Upper lobe of left lung (tissue), 6 donors: ENCODE data around the gene MAGOHB. TPM values are rescaled to one million over a fixed set of nuclear protein-coding genes. Genes with fewer than 3 reads are reported as not detected.
A peak's percentile ranks its signal among the peaks of the same experiment; 100 is the strongest.
"Not testable (repeated sequence)": the region's sequence is repeated elsewhere in the genome, so short reads cannot be mapped to it uniquely, and the experiment has no call there.

Source experiments
- ATAC-seq, 2 donors: fragments of 200-7000 bp; cut with Tn5 transposase; one replicate each; pipeline ENCODE4 v1.9.1; 2022; ENCODE audit warnings: mild to moderate bottlenecking in 2 of 2, moderate library complexity in 2 of 2; ENCODE audit not compliant: low FRiP score in 2 of 2
- DNase-seq, 2 donors: peaks; one replicate each; pipeline ENCODE4 v3.0.0-alpha.2; 2019 to 2020
- H3K27ac ChIP-seq, 4 donors: fragments of 200-600 bp; sonication (generic); one replicate each; pipeline ENCODE4 v1.5.1; 2016 to 2019
- H3K27me3 ChIP-seq, 4 donors: fragments of 200-600 bp; sonication (generic); one replicate each; pipeline ENCODE4 v1.5.1; 2017 to 2019
- H3K36me3 ChIP-seq, 4 donors: fragments of 200-600 bp; sonication (generic); one replicate each; pipeline ENCODE4 v1.5.1; 2016 to 2019
- H3K4me1 ChIP-seq, 4 donors: fragments of 200-600 bp; sonication (generic); one replicate each; pipeline ENCODE4 v1.5.1; 2018 to 2019
- H3K4me3 ChIP-seq, 4 donors: fragments of 200-600 bp; sonication (generic); one replicate each; pipeline ENCODE4 v1.5.1; 2017 to 2019; ENCODE audit warnings: mild to moderate bottlenecking in 2 of 4, moderate library complexity in 1 of 4
- H3K9me3 ChIP-seq, 4 donors: fragments of 200-600 bp; sonication (generic); one replicate each; pipeline ENCODE4 v1.5.1; 2018 to 2019
- EP300 ChIP-seq, 4 donors: sonication (generic); formaldehyde crosslinking; IDR thresholded peaks; one replicate each; pipeline ENCODE4 v1.5.1; 2017; ENCODE audit warnings: antibody characterized with exemption in 4 of 4, control low read depth in 2 of 4
- POLR2A ChIP-seq, 4 donors: fragments of 450-650 bp; IDR thresholded peaks; one replicate each; pipeline ENCODE4 v1.5.1; 2016 to 2017; ENCODE audit warnings: antibody characterized with exemption in 4 of 4, mild to moderate bottlenecking in 2 of 4
- POLR2AphosphoS5 ChIP-seq, 2 donors: sonication (generic); formaldehyde crosslinking; IDR thresholded peaks; one replicate each; pipeline ENCODE4 v1.5.1; 2017; ENCODE audit warnings: antibody characterized with exemption in 2 of 2
- WGBS, 2 donors: methylation state at CpG; one replicate each; pipeline ENCODE4 v1.1.5; 2017 to 2018; 5-methylcytosine and 5-hydroxymethylcytosine counted together
- total RNA-seq, 6 donors: library from RNA; depleted of rRNA in 4 of 6; stranded (reverse); fragments of >200 nt in 4 of 6; gene quantifications; one replicate each; pipeline versions ENCODE4 v1.1.0 to v1.2.1, GENCODE V29; 2016 to 2021
- TF ChIP-seq, protein P1 (sequence below), 6 experiments: fragments of 450-650 bp in 4 of 6; fragments of 200-600 bp in 2 of 6; sonication (generic) in 2 of 6; IDR thresholded peaks; one replicate each; pipeline ENCODE4 v1.5.1; 2016 to 2019; ENCODE audit warnings: antibody characterized with exemption in 6 of 6
- donor health status: DM: no; HTN: no; CAD: no; lungs with moderate emphysema.
- donor health status: DM: no; HTN: yes; CAD: no; lungs with severe emphysema.

MAGOHB gene
- total RNA-seq, 6 donors from 2014 or later: 7.8 to 21.0 (median 13.7) TPM

DNA sequence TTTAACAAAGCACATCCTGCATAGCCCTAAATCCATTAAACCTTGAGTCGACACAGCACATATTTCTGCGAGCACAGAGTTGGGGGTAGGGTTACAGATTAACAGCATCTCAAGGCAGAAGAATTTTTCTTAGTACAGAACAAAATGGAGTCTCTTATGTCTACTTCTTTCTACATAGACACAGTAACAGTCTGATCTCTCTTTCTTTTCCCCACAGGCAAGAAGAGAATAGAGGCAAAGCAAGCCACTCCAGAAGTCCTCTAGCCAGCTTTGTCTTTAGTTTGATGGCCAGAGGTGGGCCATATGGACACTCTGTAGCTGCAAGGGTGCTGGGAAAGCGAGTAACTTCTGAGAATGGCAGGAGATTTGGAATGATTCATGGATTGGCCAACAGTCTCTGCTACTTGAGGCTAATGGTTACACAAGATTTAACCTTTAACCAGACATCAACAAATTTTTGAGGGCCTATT is 41.4 kb downstream of the MAGOHB start:
- not testable (repeated sequence) for ATAC-seq, H3K9me3 ChIP-seq, H3K27me3 ChIP-seq, H3K36me3 ChIP-seq, H3K4me3 ChIP-seq, H3K4me1 ChIP-seq
- peak in 1 of 4 donors; percentile 80 for TF ChIP-seq EP300 (IDR thresholded peaks at IDR 0.05)
- 58 to 59% methylated on average over 1 to 3 of the region's 3 CpGs for WGBS, 2 donors
- peak in 1 of 2 donors; percentile 25 for DNase-seq
- H3K27ac ChIP-seq: peak overlapping the region in 1 of 4 donors; percentile 41

- no peak for DNase-seq
- Histone ChIP-seq H3K9me3 (no peaks in the 10 kb centered on the region), H3K4me1 (no peaks in the 10 kb centered on the region), H3K27me3 (no peaks in the 10 kb centered on the region), H3K4me3 (no peak overlapping the region), H3K36me3 (no peaks in the 10 kb centered on the region), H3K27ac (no peak overlapping the region)
- WGBS, 2 donors: 89 to 91% methylated on average over 11 of the region's 11 CpGs
- no peak for ATAC-seq
- no peak for TF ChIP-seq POLR2A (IDR thresholded peaks at IDR 0.05)
- no peak for TF ChIP-seq EP300 (IDR thresholded peaks at IDR 0.05)
- TF ChIP-seq POLR2AphosphoS5 (IDR thresholded peaks at IDR 0.05): no peak
- TF ChIP-seq, protein P1, sequence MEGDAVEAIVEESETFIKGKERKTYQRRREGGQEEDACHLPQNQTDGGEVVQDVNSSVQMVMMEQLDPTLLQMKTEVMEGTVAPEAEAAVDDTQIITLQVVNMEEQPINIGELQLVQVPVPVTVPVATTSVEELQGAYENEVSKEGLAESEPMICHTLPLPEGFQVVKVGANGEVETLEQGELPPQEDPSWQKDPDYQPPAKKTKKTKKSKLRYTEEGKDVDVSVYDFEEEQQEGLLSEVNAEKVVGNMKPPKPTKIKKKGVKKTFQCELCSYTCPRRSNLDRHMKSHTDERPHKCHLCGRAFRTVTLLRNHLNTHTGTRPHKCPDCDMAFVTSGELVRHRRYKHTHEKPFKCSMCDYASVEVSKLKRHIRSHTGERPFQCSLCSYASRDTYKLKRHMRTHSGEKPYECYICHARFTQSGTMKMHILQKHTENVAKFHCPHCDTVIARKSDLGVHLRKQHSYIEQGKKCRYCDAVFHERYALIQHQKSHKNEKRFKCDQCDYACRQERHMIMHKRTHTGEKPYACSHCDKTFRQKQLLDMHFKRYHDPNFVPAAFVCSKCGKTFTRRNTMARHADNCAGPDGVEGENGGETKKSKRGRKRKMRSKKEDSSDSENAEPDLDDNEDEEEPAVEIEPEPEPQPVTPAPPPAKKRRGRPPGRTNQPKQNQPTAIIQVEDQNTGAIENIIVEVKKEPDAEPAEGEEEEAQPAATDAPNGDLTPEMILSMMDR (IDR thresholded peaks at IDR 0.05): no peak
These were observed 42.3 kb downstream of the MAGOHB start for GRCh38 chr12:10571141-10571540.

- 83 to 86% methylated on average over 3 of the region's 3 CpGs for WGBS, 2 donors
- Histone ChIP-seq H3K4me3 (no peak overlapping the region), H3K36me3 (no peaks in the 10 kb centered on the region)
These were observed 45.6 kb downstream of the MAGOHB start for GRCh38 chr12:10567813-10568212.

DNA sequence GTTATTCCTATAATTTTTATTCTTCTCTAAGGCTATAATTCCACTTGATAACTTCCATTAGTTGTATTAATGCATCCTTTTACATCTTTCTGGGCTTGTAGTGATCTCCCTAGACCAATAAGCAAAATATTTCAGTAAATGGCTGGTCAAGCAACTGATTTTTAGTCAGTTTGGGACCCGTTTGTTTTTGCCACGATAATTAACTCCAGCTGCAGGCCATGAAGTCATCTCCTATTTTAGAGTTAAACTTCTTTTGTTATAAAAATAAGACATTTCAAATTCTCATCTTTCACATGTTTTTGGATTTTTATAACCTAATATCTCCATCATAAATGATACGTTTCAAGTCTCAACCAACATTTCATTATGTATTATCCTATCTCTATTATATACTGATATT is 49.4 kb downstream of the MAGOHB start:
- no peak overlapping the region for H3K4me3 ChIP-seq
- H3K9me3 ChIP-seq: no peaks in the 10 kb centered on the region
- no peaks in the 10 kb centered on the region for H3K36me3 ChIP-seq
- no peak for TF ChIP-seq POLR2AphosphoS5 (IDR thresholded peaks at IDR 0.05)
- DNase-seq (no peak), ATAC-seq (no peak)
- H3K4me1 ChIP-seq: no peaks in the 10 kb centered on the region
- 66 to 68% methylated on average over 3 of the region's 3 CpGs for WGBS, 2 donors
- no peaks in the 10 kb centered on the region for H3K27me3 ChIP-seq
- no peak overlapping the region for H3K27ac ChIP-seq

More at GRCh38 chr12:10567813-10568212, 45.6 kb downstream of the MAGOHB start:
- TF ChIP-seq POLR2A (IDR thresholded peaks at IDR 0.05): no peak
- TF ChIP-seq POLR2AphosphoS5 (IDR thresholded peaks at IDR 0.05): no peak
- TF ChIP-seq, protein P1 (IDR thresholded peaks at IDR 0.05): no peak
- TF ChIP-seq EP300 (IDR thresholded peaks at IDR 0.05): no peak
- DNase-seq (no peak), ATAC-seq (no peak)
- Histone ChIP-seq H3K9me3 (no peaks in the 10 kb centered on the region), H3K27ac (no peak overlapping the region), H3K27me3 (no peaks in the 10 kb centered on the region), H3K4me1 (no peaks in the 10 kb centered on the region)

DNA sequence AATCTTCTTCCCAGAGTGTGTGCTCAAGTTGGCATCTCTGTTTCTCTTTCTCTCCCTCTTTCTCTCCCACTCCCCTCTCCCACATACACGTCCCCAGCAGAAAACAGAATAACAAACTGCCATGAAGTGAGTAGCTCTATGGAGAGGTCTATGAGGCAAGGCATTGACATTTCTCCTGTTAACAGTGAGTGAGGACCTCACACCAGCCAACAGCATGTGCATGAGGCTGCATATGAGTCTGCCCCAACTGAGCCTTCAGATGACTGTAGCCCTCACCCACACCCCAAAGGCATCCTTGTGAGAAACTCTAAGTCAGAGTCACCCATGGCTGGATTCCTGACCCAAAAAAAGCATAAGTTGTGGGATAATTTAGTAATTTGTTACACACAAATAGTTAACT is 50.4 kb downstream of the MAGOHB start:
- TF ChIP-seq, protein P1 (IDR thresholded peaks at IDR 0.05): no peak
- TF ChIP-seq EP300 (IDR thresholded peaks at IDR 0.05): no peak
- TF ChIP-seq POLR2AphosphoS5 (IDR thresholded peaks at IDR 0.05): no peak
- no peak for TF ChIP-seq POLR2A (IDR thresholded peaks at IDR 0.05)
- ATAC-seq: no peak
- WGBS, 2 donors: 84 to 90% methylated on average over 1 of the region's 1 CpG

GRCh38 chr12:10562306-10562933 is 51.0 kb downstream of the MAGOHB start:
- Histone ChIP-seq H3K27me3 (no peaks in the 10 kb centered on the region), H3K36me3 (no peaks in the 10 kb centered on the region), H3K4me3 (no peak overlapping the region), H3K4me1 (no peaks in the 10 kb centered on the region), H3K9me3 (no peaks in the 10 kb centered on the region), H3K27ac (no peak overlapping the region)
- TF ChIP-seq POLR2AphosphoS5 (IDR thresholded peaks at IDR 0.05): no peak
- TF ChIP-seq POLR2A (IDR thresholded peaks at IDR 0.05): no peak
- TF ChIP-seq, protein P1 (IDR thresholded peaks at IDR 0.05): peak; percentile 55 to 80 (median 69)
- no peak for TF ChIP-seq EP300 (IDR thresholded peaks at IDR 0.05)
- 0% methylated on average over 1 of the region's 1 CpG for WGBS, 2 donors
- ATAC-seq: peak in 1 of 2 donors; percentile 71
- no peak for DNase-seq

More for the DNA sequence above, 50.4 kb downstream of the MAGOHB start:
- no peaks in the 10 kb centered on the region for H3K27me3 ChIP-seq
- no peak for DNase-seq
- no peaks in the 10 kb centered on the region for H3K4me1 ChIP-seq
- H3K9me3 ChIP-seq: no peaks in the 10 kb centered on the region
- no peaks in the 10 kb centered on the region for H3K36me3 ChIP-seq
- no peak overlapping the region for H3K4me3 ChIP-seq
- H3K27ac ChIP-seq: no peak overlapping the region
